Neural progenitor cell (in vitro differentiated cells): Measurements from ENCODE around the gene SPOP. TPM values are rescaled to one million over a fixed set of nuclear protein-coding genes. Genes with fewer than 3 reads are reported as not detected.
A peak's percentile ranks its signal among the peaks of the same experiment; 100 is the strongest.

Experiments used
- DNase-seq: peaks from one replicate; pipeline ENCODE4 v3.0.0-alpha.2; 2016; ENCODE audit warnings: low spot score
- H2AFZ ChIP-seq: fragments of 200-600 bp; sonication (generic); replicated peaks from 2 replicates; pipeline ENCODE4 v1.6.1; 2016; ENCODE audit warnings: antibody characterized with exemption
- H3F3A ChIP-seq: fragments of 200-600 bp; sonication (generic); 2 replicates; pipeline ENCODE4 v1.6.1; 2016; ENCODE audit warnings: antibody characterized with exemption, low read depth
- H3K27ac ChIP-seq: fragments of 200-600 bp; sonication (generic); 2 replicates; pipeline ENCODE4 v1.5.1; 2016; ENCODE audit warnings: mild to moderate bottlenecking
- H3K27me3 ChIP-seq: fragments of 200-600 bp; sonication (generic); 2 replicates; pipeline ENCODE4 v1.6.1; 2016; ENCODE audit warnings: mild to moderate bottlenecking, moderate library complexity
- H3K36me3 ChIP-seq: fragments of 200-600 bp; sonication (generic); 2 replicates; pipeline ENCODE4 v1.5.1; 2016
- H3K4me1 ChIP-seq: fragments of 200-600 bp; sonication (generic); 2 replicates; pipeline ENCODE4 v1.6.1; 2016; ENCODE audit warnings: mixed run types
- H3K4me2 ChIP-seq: fragments of 200-600 bp; sonication (generic); 2 replicates; pipeline ENCODE4 v1.6.1; 2016
- H3K4me3 ChIP-seq: fragments of 200-600 bp; sonication (generic); 2 replicates; pipeline ENCODE4 v1.5.1; 2016
- H3K79me2 ChIP-seq: fragments of 200-600 bp; sonication (generic); 2 replicates; pipeline ENCODE4 v1.6.1; 2016; ENCODE audit warnings: low read depth
- H3K9ac ChIP-seq: fragments of 200-600 bp; sonication (generic); 2 replicates; pipeline ENCODE4 v1.6.1; 2016
- H3K9me3 ChIP-seq: fragments of 200-600 bp; sonication (generic); 2 replicates; pipeline ENCODE4 v1.5.1; 2016; ENCODE audit warnings: low read depth
- H4K20me1 ChIP-seq: fragments of 200-600 bp; sonication (generic); 2 replicates; pipeline ENCODE4 v1.6.1; 2016; ENCODE audit warnings: low read depth
- H3K27ac Mint-ChIP-seq: 3 replicates; pipeline ENCODE4 v1.8.0; 2021; ENCODE audit warnings: mixed read lengths
- H3K27me3 Mint-ChIP-seq: 2 replicates; pipeline ENCODE4 v1.8.0; 2022; ENCODE audit warnings: low read depth, mild to moderate bottlenecking, inconsistent platforms, moderate library complexity, mixed read lengths; ENCODE audit not compliant: insufficient read depth
- H3K36me3 Mint-ChIP-seq: 3 replicates; pipeline ENCODE4 v1.8.0; 2021; ENCODE audit warnings: mixed read lengths
- H3K4me1 Mint-ChIP-seq: 3 replicates; pipeline ENCODE4 v1.8.0; 2021; ENCODE audit warnings: mixed read lengths
- H3K4me3 Mint-ChIP-seq: 3 replicates; pipeline ENCODE4 v1.8.0; 2021; ENCODE audit warnings: mild to moderate bottlenecking, moderate library complexity, mixed read lengths
- H3K9me3 Mint-ChIP-seq: 3 replicates; pipeline ENCODE4 v1.8.0; 2020; ENCODE audit warnings: mixed read lengths
- CTCF ChIP-seq: fragments of 200-600 bp; sonication (generic); IDR thresholded peaks from 2 replicates; pipeline ENCODE4 v1.5.1; 2017; ENCODE audit warnings: antibody characterized with exemption, mild to moderate bottlenecking
- EZH2 ChIP-seq: fragments of 200-600 bp; sonication (generic); IDR thresholded peaks from 2 replicates; pipeline ENCODE4 v1.6.1; 2017; ENCODE audit warnings: antibody characterized with exemption, mild to moderate bottlenecking, moderate library complexity
- EZH2phosphoT487 ChIP-seq: fragments of 200-600 bp; sonication (generic); IDR thresholded peaks from 2 replicates; pipeline ENCODE4 v1.6.1; 2017; ENCODE audit warnings: antibody characterized with exemption
- total RNA-seq: library from RNA; depleted of rRNA; stranded (reverse); fragments of >200 nt; gene quantifications from 2 replicates; pipeline ENCODE4 v1.2.3, GENCODE V29; 2015; ENCODE audit warnings: low replicate concordance

SPOP gene
- total RNA-seq, 1 donor from 2014 or later = 40.3 TPM

- DNase-seq = no peak
- Histone ChIP-seq H3K27me3 (peaks cover 2% of the 10 kb centered on the region), H3K27ac (no peak overlapping the region), H3K4me2 (no peak overlapping the region), H3F3A (peaks cover 15% of the 10 kb centered on the region), H3K9me3 (no peaks in the 10 kb centered on the region), H3K79me2 (no peaks in the 10 kb centered on the region), H2AFZ (no peak overlapping the region), H3K36me3 (no peaks in the 10 kb centered on the region), H3K4me3 (no peak overlapping the region), H4K20me1 (no peaks in the 10 kb centered on the region), H3K4me1 (peaks cover 3% of the 10 kb centered on the region), H3K9ac (no peak overlapping the region)
- H3K27me3 Mint-ChIP-seq = peaks cover 10% of the 10 kb centered on the region
- no peaks in the 10 kb centered on the region for H3K9me3 Mint-ChIP-seq
- H3K36me3 Mint-ChIP-seq = peaks cover 6% of the 10 kb centered on the region
- TF ChIP-seq EZH2 = no peak
- TF ChIP-seq EZH2phosphoT487 = no peak
- no peak for TF ChIP-seq CTCF
- no peak overlapping the region for H3K4me3 Mint-ChIP-seq
- peaks cover 3% of the 10 kb centered on the region for H3K4me1 Mint-ChIP-seq
- no peak overlapping the region for H3K27ac Mint-ChIP-seq
Measured at GRCh38 chr17:49699966-49700575, 22.2 kb upstream of the SPOP start.

- Histone ChIP-seq H2AFZ (no peak overlapping the region), H3K9me3 (no peaks in the 10 kb centered on the region), H3K4me3 (no peak overlapping the region), H3K4me2 (no peak overlapping the region), H3K79me2 (no peaks in the 10 kb centered on the region), H3K9ac (no peak overlapping the region), H3K27me3 (peaks cover 11% of the 10 kb centered on the region), H3F3A (peaks cover 9% of the 10 kb centered on the region), H4K20me1 (no peaks in the 10 kb centered on the region), H3K36me3 (no peaks in the 10 kb centered on the region), H3K27ac (no peak overlapping the region), H3K4me1 (peaks cover 5% of the 10 kb centered on the region)
- Mint-ChIP-seq H3K36me3 (peaks cover 5% of the 10 kb centered on the region), H3K4me3 (no peak overlapping the region), H3K27ac (no peak overlapping the region), H3K9me3 (no peaks in the 10 kb centered on the region), H3K4me1 (peaks cover 5% of the 10 kb centered on the region), H3K27me3 (peaks cover 12% of the 10 kb centered on the region)
- no peak for DNase-seq
- TF ChIP-seq EZH2 (no peak), CTCF (no peak), EZH2phosphoT487 (no peak)
Measured at GRCh38 chr17:49698005-49698404, 20.1 kb upstream of the SPOP start.

GRCh38 chr17:49696233-49696761 is 18.4 kb upstream of the SPOP start:
- Histone ChIP-seq H3K36me3 (no peaks in the 10 kb centered on the region), H3K4me2 (no peak overlapping the region), H3K79me2 (no peaks in the 10 kb centered on the region), H3K9me3 (no peaks in the 10 kb centered on the region), H2AFZ (peak overlapping the region; percentile 26), H3K4me3 (no peak overlapping the region), H4K20me1 (no peaks in the 10 kb centered on the region), H3K27ac (no peak overlapping the region), H3F3A (peaks cover 10% of the 10 kb centered on the region), H3K27me3 (peaks cover 11% of the 10 kb centered on the region), H3K4me1 (peaks cover 8% of the 10 kb centered on the region), H3K9ac (no peak overlapping the region)
- no peak overlapping the region for H3K4me3 Mint-ChIP-seq
- H3K9me3 Mint-ChIP-seq = no peaks in the 10 kb centered on the region
- TF ChIP-seq EZH2phosphoT487 (no peak), EZH2 (no peak), CTCF (no peak)
- H3K36me3 Mint-ChIP-seq = peaks cover 3% of the 10 kb centered on the region
- peaks cover 17% of the 10 kb centered on the region for H3K27me3 Mint-ChIP-seq
- no peak overlapping the region for H3K27ac Mint-ChIP-seq
- H3K4me1 Mint-ChIP-seq = peaks cover 7% of the 10 kb centered on the region
- DNase-seq = no peak
